Measurements from ENCODE around the gene SFMBT1. TPM values are rescaled to one million over a fixed set of nuclear protein-coding genes. Genes with fewer than 3 reads are reported as not detected.

The SFMBT1 gene
- total RNA-seq, 1 donor, result 3.9 TPM

DNA sequence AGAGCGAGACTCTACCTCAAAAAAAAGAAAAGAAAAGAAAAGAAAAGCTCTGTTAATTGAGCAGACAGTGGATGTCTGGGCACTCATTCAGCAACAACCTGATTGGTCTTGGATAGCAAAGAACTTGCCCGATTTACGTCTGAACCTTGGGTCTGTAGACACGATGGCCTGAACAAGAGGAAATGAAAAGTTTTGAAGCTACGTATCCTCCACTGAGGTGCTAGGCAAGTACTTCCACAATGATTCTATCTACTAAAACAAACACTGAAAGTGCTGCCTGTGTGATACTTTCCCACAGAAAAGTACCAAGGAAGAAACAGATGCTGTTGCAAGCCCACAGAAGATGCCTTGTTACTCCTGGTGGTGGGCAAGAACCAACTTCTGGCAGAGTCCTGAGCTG, 189.2 kb downstream of the SFMBT1 start:
- TF ChIP-seq, protein P1, sequence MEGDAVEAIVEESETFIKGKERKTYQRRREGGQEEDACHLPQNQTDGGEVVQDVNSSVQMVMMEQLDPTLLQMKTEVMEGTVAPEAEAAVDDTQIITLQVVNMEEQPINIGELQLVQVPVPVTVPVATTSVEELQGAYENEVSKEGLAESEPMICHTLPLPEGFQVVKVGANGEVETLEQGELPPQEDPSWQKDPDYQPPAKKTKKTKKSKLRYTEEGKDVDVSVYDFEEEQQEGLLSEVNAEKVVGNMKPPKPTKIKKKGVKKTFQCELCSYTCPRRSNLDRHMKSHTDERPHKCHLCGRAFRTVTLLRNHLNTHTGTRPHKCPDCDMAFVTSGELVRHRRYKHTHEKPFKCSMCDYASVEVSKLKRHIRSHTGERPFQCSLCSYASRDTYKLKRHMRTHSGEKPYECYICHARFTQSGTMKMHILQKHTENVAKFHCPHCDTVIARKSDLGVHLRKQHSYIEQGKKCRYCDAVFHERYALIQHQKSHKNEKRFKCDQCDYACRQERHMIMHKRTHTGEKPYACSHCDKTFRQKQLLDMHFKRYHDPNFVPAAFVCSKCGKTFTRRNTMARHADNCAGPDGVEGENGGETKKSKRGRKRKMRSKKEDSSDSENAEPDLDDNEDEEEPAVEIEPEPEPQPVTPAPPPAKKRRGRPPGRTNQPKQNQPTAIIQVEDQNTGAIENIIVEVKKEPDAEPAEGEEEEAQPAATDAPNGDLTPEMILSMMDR (IDR thresholded peaks at IDR 0.05; ENCODE audit: insufficient read depth, low read depth, low read length), result no peak
- no peak for DNase-seq (ENCODE audit: low read depth)
- H3K4me3 ChIP-seq (ENCODE audit: low read depth, low read length), result no peak overlapping the region

DNA sequence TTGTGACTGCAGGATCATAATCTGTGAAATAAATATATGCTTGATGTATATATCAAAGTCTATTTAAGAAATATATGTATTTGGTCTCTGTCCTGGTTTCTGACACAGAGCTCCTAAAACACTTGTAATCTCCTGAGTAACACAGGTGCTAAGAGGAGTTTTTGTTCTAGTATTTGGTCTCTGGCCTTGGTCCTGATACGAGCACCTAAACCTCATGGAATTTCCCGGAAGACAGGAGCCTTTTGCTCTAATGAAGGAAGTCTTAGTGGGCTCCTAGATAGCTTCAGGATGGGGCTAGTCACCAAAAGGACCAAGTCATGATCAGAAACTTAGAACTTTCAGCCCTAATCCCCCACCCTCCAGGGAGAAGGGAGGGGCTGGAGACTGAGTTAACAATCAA, 191.9 kb downstream of the SFMBT1 start:
- TF ChIP-seq, protein P1 (IDR thresholded peaks at IDR 0.05; ENCODE audit: insufficient read depth, low read depth, low read length), result no peak
- H3K4me3 ChIP-seq (ENCODE audit: low read depth, low read length), result no peak overlapping the region
- no peak for DNase-seq (ENCODE audit: low read depth)

Other genes with a start within 250 kb of the SFMBT1 start
- 0.32 and 1.3 TPM in 2 replicates for gene ITIH4, start 215.4 kb downstream of the SFMBT1 start, total RNA-seq
- not detected in 2 replicates for gene MUSTN1, start 211.1 kb downstream of the SFMBT1 start, total RNA-seq
- 12.6 and 15.1 TPM in 2 replicates for gene STIMATE, start 148.5 kb downstream of the SFMBT1 start, total RNA-seq
- gene RFT1, start 84.4 kb upstream of the SFMBT1 start, total RNA-seq, result 9.0 and 13.4 TPM in 2 replicates
- gene PRKCD, start 115.1 kb upstream of the SFMBT1 start, total RNA-seq, result 1.7 and 2.6 TPM in 2 replicates
- 483 and 591 TPM in 2 replicates for gene TKT, start 209.9 kb upstream of the SFMBT1 start, total RNA-seq